GM18502 (cell line): ENCODE measurements around the gene DCDC2C.

Experiments used
- ATAC-seq: cut with Tn5 transposase; IDR thresholded peaks from one replicate; pipeline ENCODE4 v1.9.1; 2021; ENCODE audit warnings: mild to moderate bottlenecking; ENCODE audit not compliant: unreplicated experiment, poor library complexity

The DCDC2C gene

GRCh38 chr2:3768960-3769765, 65.8 kb downstream of the DCDC2C start:
- no peak for ATAC-seq

DNA sequence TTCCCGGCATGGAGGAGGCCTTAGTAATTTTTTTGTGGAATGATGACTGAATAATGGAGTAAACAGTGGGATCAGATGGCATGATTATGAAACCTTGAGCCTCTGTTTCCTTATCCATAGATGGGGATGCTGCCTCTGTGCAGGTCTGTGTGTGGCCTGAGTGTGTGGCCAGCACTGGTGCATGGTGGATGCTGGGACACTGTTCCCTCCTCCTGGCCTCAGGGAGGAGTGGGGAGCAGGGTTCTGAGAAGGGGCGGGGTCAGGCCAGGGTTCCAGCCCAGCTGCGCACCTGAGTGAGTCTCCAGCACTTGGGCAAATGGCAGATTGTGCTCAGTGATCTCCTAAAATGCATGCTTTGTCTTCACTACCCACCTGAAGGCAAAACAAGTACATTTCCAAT, 66.4 kb downstream of the DCDC2C start:
- ATAC-seq, result no peak

DNA sequence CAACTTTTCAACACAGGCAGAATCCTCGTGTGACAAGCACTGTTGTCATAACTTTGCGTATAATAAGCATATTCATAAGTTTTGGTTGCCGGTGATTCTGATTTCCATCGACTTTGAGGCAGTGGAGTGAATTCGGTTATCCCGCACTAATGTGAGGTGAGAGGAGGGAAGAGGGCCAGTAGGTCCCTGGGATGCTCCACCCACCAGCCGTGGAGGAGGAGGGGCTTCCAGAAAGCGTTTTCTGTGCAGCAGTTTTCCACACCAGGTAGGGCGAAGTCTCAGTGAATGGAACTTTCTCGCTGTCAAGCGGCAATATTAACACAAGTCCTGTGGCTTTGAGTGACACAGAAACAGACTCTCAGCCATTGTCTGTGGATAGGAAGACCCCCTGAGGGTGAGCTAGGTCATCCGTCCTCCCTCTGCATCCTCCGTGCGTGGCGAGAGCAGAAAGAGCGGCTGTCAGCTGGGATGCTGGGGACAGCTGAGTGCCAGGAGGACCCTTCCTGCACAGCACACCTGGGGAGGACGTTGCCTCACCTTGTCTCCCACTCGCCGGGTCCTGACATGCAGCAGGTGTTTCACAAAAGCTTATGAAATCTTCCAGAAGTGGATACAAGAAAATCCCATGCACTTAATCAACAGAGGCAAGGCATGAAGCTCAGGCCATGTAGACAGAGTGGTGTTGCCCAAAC, 67.5 kb downstream of the DCDC2C start:
- ATAC-seq, result no peak

- no peak for ATAC-seq
Measured at GRCh38 chr2:3771576-3771975, 68.2 kb downstream of the DCDC2C start.

- no peak for ATAC-seq
Measured at GRCh38 chr2:3774336-3774735, 71.0 kb downstream of the DCDC2C start.

DNA sequence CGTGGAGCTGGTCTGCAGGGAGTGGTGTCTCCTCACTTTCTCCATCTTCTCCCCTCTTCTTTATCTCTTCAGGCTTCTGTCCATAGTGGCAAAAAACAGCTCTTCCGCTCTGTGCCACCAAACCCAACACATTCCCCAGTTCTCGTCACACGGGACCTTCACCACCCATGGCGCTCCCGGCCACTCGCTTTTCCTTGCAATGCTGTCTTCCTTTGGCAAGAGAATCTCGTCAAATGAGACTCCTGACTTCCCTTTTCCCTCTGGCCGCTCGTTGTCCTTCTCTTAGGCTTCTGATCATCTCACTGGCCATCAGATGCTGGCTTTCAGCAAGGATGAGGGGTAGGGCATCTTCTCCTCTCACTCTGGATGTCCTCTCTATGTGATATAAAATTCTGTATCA, 72.9 kb downstream of the DCDC2C start:
- ATAC-seq, result no peak

DNA sequence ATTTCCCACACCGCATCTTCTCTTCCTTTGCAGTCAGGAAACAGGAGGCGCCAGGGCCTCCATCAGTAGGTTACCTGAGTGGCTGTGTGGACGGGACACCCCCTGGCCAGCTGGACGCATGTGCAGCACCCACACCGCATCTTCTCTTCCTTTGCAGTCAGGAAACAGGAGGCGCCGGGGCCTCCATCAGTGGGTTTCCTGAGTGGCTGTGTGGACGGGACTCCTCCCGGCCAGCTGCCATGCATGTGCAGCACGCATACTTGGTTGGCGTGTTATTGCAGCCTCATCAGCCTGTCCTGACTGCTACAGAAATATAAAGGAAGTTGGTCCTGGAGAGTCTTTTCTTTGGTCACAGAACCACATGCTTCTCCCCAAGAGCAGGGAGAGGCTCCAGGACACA, 74.6 kb downstream of the DCDC2C start:
- ATAC-seq, result no peak

- no peak for ATAC-seq
Measured at GRCh38 chr2:3778851-3779495, 75.6 kb downstream of the DCDC2C start.

DNA sequence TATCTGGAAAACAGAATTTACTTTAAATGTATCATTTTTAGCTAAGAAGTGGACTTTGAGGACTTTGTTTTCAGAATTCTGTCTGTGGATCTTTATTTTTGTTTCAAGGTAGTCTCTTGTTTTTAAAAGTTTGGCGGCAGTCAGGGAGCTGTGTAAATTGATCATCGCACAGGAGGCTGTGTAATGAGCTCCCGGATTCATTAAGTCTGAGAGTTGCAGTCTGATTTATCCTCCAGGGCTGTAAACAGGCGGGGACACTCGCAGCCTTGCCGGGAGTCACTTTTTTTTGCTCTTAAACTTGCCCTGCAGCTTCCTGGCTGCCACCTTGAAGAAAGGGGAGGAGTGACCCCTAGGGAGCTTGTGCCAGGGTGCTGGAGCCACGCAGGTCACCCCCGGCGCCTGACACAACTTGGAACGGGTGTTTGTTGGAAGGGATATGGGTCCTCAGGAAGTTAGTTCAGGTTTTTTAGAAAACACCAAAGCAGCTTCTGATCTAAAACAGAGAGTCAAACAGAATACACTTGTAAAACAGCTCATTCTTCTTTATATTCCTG, 76.2 kb downstream of the DCDC2C start:
- ATAC-seq, result no peak

DNA sequence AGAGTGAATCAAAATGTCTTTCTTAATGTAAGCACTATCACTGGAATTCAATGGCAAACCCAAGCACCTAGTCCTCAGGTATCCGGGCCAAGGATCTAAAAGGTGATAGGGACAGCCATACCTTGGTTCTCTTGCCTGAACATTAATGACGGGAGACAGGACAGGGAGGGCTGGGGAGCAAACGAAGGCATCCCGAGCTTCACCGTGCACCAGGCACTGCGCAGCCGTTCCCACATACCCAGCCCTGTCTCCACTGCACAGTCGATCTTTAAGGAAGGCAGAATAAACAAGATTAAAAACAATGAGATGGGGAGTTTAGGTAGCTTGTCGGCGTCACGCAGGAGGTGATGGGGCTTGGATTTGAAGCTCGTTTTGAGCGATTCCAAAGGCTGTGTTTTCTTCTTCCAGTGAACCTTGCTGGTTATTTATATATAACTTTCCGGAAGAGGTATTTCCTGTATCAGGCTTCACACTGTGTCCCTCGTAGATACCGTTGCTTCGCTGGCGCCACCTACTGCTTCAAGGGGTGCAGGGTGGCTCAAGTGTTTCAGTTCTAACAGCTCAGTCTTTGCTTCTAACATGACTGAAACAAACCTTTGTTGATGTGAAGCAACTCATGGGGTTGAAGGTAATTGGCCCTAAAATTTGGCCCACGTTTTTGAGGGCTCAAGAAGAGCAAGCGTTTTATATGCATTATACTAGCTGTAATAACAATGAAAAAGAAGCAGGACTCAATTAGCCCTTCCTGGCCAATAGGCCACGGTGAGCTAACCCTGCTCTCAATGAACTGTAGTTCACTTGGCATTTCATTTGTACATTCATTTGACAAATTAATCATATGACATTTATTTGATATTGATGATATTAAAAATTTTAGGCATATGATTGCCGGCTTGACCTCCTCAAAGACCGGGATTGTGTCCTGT, 77.4 kb downstream of the DCDC2C start:
- ATAC-seq, result peak; percentile 99

DNA sequence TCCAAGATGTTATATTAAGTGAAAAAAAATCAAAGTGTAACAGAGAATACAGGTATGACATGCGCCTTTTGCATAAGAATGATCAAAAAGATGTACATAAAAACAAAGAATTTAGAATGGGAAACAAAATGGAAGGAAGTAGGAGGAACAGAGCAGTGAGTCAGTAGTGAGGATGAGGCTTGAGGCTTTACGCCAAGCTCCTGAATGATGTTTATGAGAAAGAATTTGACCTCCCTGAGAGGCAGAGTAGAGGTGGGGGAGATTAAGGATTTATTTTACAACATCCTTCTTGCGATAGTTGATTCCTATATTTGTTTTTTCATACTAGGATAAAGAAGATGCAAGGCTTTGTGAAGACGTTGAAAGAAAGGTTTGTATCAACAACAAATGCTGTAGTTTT, 81.4 kb downstream of the DCDC2C start:
- ATAC-seq, result no peak

DNA sequence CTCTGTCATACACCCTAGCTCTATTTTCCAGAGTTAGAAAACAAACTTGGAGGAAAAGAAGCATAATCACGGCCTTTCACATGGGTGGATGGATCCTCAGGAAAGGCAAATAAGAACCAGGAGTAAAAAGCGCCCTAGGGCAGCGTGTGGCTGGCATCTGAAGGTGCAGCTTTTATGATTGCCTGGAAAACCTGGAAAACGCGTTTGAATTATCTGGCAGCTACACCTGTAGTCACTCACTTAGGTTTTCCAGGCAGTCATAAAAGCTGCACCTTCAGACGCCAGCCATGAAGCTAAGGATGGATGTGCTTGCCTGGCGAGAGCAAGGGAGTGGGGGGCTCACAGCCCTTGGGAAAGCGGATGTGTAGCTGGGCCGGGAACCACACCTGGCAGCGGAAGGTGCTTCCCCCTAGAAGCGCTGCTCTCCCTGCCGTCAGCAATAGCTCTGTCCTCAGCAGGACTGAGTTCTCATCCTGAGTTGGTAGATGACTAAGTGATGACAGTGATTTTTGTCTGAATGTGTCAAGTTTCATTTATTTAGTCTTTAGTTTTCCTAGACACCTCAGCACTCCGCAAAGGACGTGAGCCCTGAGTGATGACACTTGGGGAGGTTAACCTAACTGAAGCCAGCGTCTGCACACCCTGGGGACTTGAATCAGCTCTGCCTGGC, 82.0 kb downstream of the DCDC2C start:
- ATAC-seq, result no peak

- ATAC-seq, result no peak
Measured at GRCh38 chr2:3785890-3786273, 82.5 kb downstream of the DCDC2C start.

- ATAC-seq, result no peak
Measured at GRCh38 chr2:3787768-3788167, 84.4 kb downstream of the DCDC2C start.

DNA sequence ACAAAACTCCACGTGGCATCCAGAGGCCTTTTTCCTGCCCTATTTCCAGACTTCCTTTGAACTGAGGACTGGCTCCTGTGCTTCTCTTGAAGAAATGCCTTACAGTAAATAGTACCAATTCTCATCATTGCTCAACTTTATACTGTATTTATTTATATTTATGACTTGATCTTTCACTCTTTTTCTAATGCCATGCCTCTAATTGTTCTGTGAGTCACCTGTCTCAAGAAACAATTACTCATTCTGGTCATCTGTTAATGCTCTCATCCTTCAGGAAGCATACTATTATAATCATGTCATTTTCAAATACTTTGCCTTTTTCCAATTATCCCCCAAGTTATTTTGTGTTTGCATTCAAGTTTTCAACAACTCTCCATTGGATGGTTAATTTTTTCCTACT, 85.9 kb downstream of the DCDC2C start:
- ATAC-seq, result no peak

GRCh38 chr2:3793249-3793648, 89.9 kb downstream of the DCDC2C start:
- no peak for ATAC-seq

- no peak for ATAC-seq
Measured at GRCh38 chr2:3801506-3801905, 98.1 kb downstream of the DCDC2C start.

- no peak for ATAC-seq
Measured at GRCh38 chr2:3805201-3805939, 102.0 kb downstream of the DCDC2C start.

GRCh38 chr2:3806168-3806567, 102.8 kb downstream of the DCDC2C start:
- no peak for ATAC-seq
